Smooth muscle cell (in vitro differentiated cells): Measurements from ENCODE around the gene L3MBTL3. TPM values are rescaled to one million over a fixed set of nuclear protein-coding genes. Genes with fewer than 3 reads are reported as not detected.

Experiments used
- DNase-seq: peaks from one replicate; lab custom pipeline; 2025; ENCODE audit not compliant: unreplicated experiment; lab: John Stamatoyannopoulos, UW
- H2AFZ ChIP-seq: fragments of 200-600 bp; sonication (generic); 2 replicates; pipeline ENCODE4 v1.6.0; 2016; ENCODE audit warnings: antibody characterized with exemption, low read depth, mild to moderate bottlenecking
- H3F3A ChIP-seq: fragments of 200-600 bp; sonication (generic); 2 replicates; pipeline ENCODE4 v1.6.0; 2017; ENCODE audit warnings: antibody characterized with exemption, low read depth
- H3K27ac ChIP-seq: fragments of 200-600 bp; sonication (generic); 2 replicates; pipeline ENCODE4 v1.5.1; 2016; ENCODE audit warnings: low read depth, mild to moderate bottlenecking
- H3K27me3 ChIP-seq: fragments of 200-600 bp; sonication (generic); 2 replicates; pipeline ENCODE4 v1.6.1; 2016; ENCODE audit warnings: low read depth, mild to moderate bottlenecking
- H3K36me3 ChIP-seq: fragments of 200-600 bp; sonication (generic); 2 replicates; pipeline ENCODE4 v1.5.1; 2016; ENCODE audit warnings: low read depth
- H3K4me1 ChIP-seq: fragments of 200-600 bp; sonication (generic); 2 replicates; pipeline ENCODE4 v1.5.1; 2016; ENCODE audit warnings: low read depth
- H3K4me2 ChIP-seq: fragments of 200-600 bp; sonication (generic); 2 replicates; pipeline ENCODE4 v1.6.0; 2016; ENCODE audit warnings: mild to moderate bottlenecking
- H3K4me3 ChIP-seq: fragments of 200-600 bp; sonication (generic); 2 replicates; pipeline ENCODE4 v1.5.1; 2016; ENCODE audit warnings: mild to moderate bottlenecking
- H3K79me2 ChIP-seq: fragments of 200-600 bp; sonication (generic); 2 replicates; pipeline ENCODE4 v1.6.0; 2016; ENCODE audit warnings: low read depth, mild to moderate bottlenecking
- H3K9ac ChIP-seq: fragments of 200-600 bp; sonication (generic); 2 replicates; pipeline ENCODE4 v1.6.0; 2016; ENCODE audit warnings: low read depth
- H3K9me3 ChIP-seq: fragments of 200-600 bp; sonication (generic); replicated peaks from 2 replicates; pipeline ENCODE4 v1.5.1; 2016; ENCODE audit warnings: low read depth
- H4K20me1 ChIP-seq: fragments of 200-600 bp; sonication (generic); 2 replicates; pipeline ENCODE4 v1.6.0; 2016; ENCODE audit warnings: low read depth
- WGBS: methylation state at CpG from one replicate; pipeline ENCODE4 v1.1.7; 2016; ENCODE audit warnings: low lambda C conversion rate; 5-methylcytosine and 5-hydroxymethylcytosine counted together
- polyA plus RNA-seq: library from polyadenylated mRNA; unstranded; fragments of >200 nt; fragmentation: Nextera tagmentation; extraction: Ambion mirVana; gene quantifications from 2 replicates; pipeline ENCODE4 v1.2.1, GENCODE V29; 2016
- total RNA-seq: library from RNA; depleted of rRNA; stranded (reverse); fragments of >200 nt; gene quantifications from 2 replicates; pipeline ENCODE4 v1.2.3, GENCODE V29; 2014
- TF ChIP-seq, protein P1 (sequence below): fragments of 200-600 bp; sonication (generic); IDR thresholded peaks from 2 replicates; pipeline ENCODE4 v1.5.1; 2017; ENCODE audit warnings: borderline replicate concordance, mild to moderate bottlenecking, antibody characterized with exemption; ENCODE audit not compliant: insufficient read depth, poor library complexity, severe bottlenecking

The L3MBTL3 gene
- total and polyA plus RNA-seq, 2 experiments from 2014 or later = 5.4 to 14.2 TPM

DNA sequence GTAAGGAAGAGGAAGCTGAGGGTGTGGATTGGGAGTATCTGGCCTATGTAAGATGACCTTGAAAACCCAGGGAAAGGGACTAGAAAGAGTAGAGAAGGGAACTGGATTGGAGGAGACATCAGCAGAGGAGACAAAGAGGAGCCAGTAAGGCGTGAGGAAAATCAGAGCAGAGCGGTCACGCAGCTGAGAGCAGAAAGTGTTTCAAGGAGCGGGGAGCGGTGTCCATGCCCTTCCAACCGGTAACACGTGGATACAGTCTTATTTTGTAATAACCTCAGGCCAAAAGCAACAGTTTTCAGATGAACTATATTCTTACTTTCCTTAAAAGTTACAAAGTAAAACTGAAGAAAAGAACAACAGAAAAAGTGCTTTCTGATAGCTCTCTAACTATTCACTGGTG lies 36.3 kb downstream of the L3MBTL3 start:
- TF ChIP-seq, protein P1, sequence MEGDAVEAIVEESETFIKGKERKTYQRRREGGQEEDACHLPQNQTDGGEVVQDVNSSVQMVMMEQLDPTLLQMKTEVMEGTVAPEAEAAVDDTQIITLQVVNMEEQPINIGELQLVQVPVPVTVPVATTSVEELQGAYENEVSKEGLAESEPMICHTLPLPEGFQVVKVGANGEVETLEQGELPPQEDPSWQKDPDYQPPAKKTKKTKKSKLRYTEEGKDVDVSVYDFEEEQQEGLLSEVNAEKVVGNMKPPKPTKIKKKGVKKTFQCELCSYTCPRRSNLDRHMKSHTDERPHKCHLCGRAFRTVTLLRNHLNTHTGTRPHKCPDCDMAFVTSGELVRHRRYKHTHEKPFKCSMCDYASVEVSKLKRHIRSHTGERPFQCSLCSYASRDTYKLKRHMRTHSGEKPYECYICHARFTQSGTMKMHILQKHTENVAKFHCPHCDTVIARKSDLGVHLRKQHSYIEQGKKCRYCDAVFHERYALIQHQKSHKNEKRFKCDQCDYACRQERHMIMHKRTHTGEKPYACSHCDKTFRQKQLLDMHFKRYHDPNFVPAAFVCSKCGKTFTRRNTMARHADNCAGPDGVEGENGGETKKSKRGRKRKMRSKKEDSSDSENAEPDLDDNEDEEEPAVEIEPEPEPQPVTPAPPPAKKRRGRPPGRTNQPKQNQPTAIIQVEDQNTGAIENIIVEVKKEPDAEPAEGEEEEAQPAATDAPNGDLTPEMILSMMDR = no peak
- H3K4me3 ChIP-seq = no peak overlapping the region
- no peaks in the 10 kb centered on the region for H3K9me3 ChIP-seq
- WGBS = 91% methylated on average over 7 of the region's 7 CpGs
- no peak overlapping the region for H2AFZ ChIP-seq
- H3F3A ChIP-seq = no peaks in the 10 kb centered on the region
- no peak overlapping the region for H3K9ac ChIP-seq
- H3K27me3 ChIP-seq = no peaks in the 10 kb centered on the region
- DNase-seq = no peak
- no peaks in the 10 kb centered on the region for H4K20me1 ChIP-seq
- no peak overlapping the region for H3K4me2 ChIP-seq
- H3K79me2 ChIP-seq = no peaks in the 10 kb centered on the region
- H3K4me1 ChIP-seq = no peaks in the 10 kb centered on the region
- no peak overlapping the region for H3K27ac ChIP-seq
- H3K36me3 ChIP-seq = peaks cover 10% of the 10 kb centered on the region

DNA sequence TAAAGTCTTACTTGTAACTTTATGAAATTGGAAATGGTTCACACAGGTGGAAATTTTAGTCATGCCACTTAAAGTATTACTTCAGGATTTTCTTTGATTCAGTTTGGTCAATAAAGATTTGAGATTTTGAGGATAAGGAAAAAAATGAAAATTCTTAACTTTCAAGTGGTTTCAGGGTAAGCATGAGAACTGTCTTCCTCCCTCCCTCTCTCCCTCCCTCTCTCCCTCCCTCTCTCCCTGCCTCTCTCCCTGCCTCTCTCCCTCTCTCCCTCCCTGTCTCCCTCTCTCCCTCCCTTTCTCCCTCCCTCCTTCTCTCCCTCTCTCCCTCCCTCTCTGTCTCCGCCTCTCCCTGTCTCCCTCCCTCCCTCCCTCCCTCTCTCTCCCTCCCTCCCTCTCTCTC lies 36.9 kb downstream of the L3MBTL3 start:
- TF ChIP-seq, protein P1 = no peak
- Histone ChIP-seq H3K27me3 (no peaks in the 10 kb centered on the region), H3K79me2 (no peaks in the 10 kb centered on the region), H3K36me3 (peaks cover 14% of the 10 kb centered on the region), H3K27ac (no peak overlapping the region), H3K4me3 (no peak overlapping the region), H3F3A (no peaks in the 10 kb centered on the region), H2AFZ (no peak overlapping the region), H3K4me2 (no peak overlapping the region), H3K4me1 (no peaks in the 10 kb centered on the region), H4K20me1 (no peaks in the 10 kb centered on the region), H3K9ac (no peak overlapping the region), H3K9me3 (no peaks in the 10 kb centered on the region)
- WGBS = no CpG with 5 or more reads among the region's 1 CpG
- no peak for DNase-seq

DNA sequence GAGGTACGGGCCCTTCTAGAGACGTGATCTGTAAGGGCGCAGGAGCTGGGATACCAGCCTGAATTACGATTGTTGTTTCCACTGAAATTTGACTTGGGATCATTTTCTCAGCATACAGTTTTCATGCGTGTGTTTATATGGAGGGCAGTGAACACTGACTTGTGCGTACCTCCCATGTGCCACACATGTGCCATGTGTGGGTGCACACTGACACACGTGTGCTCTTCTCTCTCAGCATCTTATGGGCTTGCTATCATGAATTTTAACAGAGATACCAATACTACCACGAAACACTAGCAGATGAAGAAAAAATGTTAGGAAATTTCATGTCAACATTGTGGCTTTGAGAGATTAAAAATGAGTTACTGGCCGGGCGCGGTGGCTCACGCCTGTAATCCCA lies 39.1 kb downstream of the L3MBTL3 start:
- no peak overlapping the region for H3K27ac ChIP-seq
- H3K4me1 ChIP-seq = no peaks in the 10 kb centered on the region
- no peak overlapping the region for H3K4me2 ChIP-seq
- DNase-seq = no peak
- H3K36me3 ChIP-seq = peaks cover 11% of the 10 kb centered on the region
- H3K9me3 ChIP-seq = no peaks in the 10 kb centered on the region
- 97% methylated on average over 12 of the region's 12 CpGs for WGBS
- no peak overlapping the region for H3K4me3 ChIP-seq
- H3K9ac ChIP-seq = no peak overlapping the region
- H4K20me1 ChIP-seq = no peaks in the 10 kb centered on the region
- H2AFZ ChIP-seq = no peak overlapping the region
- TF ChIP-seq, protein P1 = no peak
- H3K79me2 ChIP-seq = no peaks in the 10 kb centered on the region
- no peaks in the 10 kb centered on the region for H3K27me3 ChIP-seq
- H3F3A ChIP-seq = no peaks in the 10 kb centered on the region

DNA sequence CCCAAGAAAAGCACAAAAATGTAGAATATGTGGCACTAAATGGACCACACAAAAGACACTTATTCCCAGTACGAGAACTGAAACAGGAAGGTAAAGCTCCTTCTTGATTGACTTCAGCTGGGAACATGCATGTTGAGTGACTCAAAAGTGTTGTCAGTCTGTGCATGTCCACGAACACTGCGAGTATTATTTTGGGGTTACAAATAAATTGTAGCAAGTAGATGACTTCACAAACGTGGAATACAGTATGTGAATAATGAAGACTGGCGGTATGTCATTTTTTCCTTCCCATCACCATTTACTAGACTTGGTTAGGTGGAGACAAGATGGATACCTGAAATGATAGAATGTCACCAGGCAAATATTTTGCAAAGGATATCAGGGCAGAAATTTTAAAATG lies 45.4 kb downstream of the L3MBTL3 start:
- H3K4me2 ChIP-seq = no peak overlapping the region
- no peaks in the 10 kb centered on the region for H3K9me3 ChIP-seq
- H3K79me2 ChIP-seq = no peaks in the 10 kb centered on the region
- no peaks in the 10 kb centered on the region for H3F3A ChIP-seq
- no peaks in the 10 kb centered on the region for H4K20me1 ChIP-seq
- H3K27ac ChIP-seq = no peak overlapping the region
- TF ChIP-seq, protein P1 = no peak
- H3K4me3 ChIP-seq = no peak overlapping the region
- no peaks in the 10 kb centered on the region for H3K4me1 ChIP-seq
- H3K9ac ChIP-seq = no peak overlapping the region
- H3K27me3 ChIP-seq = no peaks in the 10 kb centered on the region
- H2AFZ ChIP-seq = no peak overlapping the region
- WGBS = 95% methylated on average over 5 of the region's 5 CpGs
- H3K36me3 ChIP-seq = peaks cover 6% of the 10 kb centered on the region
- no peak for DNase-seq
